NCI-H2227 treated with DMSO at 0.1 percent for 48 hours (cell line): ENCODE data around the gene GMDS.

Source experiments
- DNase-seq: peaks from one replicate; lab custom pipeline; 2025; lab: John Stamatoyannopoulos, UW

GMDS gene

DNA sequence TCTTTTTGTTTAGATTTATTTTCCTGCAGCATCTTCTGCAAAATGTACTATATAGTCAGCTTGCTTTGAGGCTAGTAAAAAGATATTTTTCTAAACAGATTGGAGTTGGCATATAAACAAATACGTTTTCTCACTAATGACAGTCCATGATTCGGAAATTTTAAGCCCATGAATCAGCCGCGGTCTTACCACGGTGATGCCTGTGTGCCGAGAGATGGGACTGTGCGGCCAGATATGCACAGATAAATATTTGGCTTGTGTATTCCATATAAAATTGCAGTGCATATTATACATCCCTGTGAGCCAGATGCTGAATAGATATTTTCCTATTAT, 632.5 kb downstream of the GMDS start:
- DNase-seq = no peak

DNA sequence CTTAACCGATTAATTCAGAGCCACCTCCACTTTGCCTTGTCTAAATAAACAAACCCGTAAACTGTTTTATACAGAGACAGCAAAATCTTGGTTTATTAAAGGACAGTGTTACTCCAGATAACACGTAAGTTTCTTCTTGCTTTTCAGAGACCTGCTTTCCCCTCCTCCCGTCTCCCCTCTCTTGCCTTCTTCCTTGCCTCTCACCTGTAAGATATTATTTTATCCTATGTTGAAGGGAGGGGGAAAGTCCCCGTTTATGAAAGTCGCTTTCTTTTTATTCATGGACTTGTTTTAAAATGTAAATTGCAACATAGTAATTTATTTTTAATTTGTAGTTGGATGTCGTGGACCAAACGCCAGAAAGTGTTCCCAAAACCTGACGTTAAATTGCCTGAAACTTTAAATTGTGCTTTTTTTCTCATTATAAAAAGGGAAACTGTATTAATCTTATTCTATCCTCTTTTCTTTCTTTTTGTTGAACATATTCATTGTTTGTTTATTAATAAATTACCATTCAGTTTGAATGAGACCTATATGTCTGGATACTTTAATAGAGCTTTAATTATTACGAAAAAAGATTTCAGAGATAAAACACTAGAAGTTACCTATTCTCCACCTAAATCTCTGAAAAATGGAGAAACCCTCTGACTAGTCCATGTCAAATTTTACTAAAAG, 633.0 kb downstream of the GMDS start:
- DNase-seq = no peak

DNA sequence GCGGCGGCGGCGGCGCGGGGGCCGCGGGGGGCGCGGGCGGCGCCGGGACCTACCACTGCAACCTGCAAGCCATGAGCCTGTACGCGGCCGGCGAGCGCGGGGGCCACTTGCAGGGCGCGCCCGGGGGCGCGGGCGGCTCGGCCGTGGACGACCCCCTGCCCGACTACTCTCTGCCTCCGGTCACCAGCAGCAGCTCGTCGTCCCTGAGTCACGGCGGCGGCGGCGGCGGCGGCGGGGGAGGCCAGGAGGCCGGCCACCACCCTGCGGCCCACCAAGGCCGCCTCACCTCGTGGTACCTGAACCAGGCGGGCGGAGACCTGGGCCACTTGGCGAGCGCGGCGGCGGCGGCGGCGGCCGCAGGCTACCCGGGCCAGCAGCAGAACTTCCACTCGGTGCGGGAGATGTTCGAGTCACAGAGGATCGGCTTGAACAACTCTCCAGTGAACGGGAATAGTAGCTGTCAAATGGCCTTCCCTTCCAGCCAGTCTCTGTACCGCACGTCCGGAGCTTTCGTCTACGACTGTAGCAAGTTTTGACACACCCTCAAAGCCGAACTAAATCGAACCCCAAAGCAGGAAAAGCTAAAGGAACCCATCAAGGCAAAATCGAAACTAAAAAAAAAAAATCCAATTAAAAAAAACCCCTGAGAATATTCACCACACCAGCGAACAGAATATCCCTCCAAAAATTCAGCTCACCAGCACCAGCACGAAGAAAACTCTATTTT, 633.7 kb downstream of the GMDS start:
- no peak for DNase-seq

DNA sequence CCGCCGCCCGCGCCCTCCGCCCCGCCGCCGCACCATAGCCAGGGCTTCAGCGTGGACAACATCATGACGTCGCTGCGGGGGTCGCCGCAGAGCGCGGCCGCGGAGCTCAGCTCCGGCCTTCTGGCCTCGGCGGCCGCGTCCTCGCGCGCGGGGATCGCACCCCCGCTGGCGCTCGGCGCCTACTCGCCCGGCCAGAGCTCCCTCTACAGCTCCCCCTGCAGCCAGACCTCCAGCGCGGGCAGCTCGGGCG, 634.2 kb downstream of the GMDS start:
- DNase-seq = no peak

DNA sequence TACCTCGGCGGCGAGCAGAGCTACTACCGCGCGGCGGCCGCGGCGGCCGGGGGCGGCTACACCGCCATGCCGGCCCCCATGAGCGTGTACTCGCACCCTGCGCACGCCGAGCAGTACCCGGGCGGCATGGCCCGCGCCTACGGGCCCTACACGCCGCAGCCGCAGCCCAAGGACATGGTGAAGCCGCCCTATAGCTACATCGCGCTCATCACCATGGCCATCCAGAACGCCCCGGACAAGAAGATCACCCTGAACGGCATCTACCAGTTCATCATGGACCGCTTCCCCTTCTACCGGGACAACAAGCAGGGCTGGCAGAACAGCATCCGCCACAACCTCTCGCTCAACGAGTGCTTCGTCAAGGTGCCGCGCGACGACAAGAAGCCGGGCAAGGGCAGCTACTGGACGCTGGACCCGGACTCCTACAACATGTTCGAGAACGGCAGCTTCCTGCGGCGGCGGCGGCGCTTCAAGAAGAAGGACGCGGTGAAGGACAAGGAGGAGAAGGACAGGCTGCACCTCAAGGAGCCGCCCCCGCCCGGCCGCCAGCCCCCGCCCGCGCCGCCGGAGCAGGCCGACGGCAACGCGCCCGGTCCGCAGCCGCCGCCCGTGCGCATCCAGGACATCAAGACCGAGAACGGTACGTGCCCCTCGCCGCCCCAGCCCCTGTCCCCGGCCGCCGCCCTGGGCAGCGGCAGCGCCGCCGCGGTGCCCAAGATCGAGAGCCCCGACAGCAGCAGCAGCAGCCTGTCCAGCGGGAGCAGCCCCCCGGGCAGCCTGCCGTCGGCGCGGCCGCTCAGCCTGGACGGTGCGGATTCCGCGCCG, 634.7 kb downstream of the GMDS start:
- DNase-seq = no peak

DNA sequence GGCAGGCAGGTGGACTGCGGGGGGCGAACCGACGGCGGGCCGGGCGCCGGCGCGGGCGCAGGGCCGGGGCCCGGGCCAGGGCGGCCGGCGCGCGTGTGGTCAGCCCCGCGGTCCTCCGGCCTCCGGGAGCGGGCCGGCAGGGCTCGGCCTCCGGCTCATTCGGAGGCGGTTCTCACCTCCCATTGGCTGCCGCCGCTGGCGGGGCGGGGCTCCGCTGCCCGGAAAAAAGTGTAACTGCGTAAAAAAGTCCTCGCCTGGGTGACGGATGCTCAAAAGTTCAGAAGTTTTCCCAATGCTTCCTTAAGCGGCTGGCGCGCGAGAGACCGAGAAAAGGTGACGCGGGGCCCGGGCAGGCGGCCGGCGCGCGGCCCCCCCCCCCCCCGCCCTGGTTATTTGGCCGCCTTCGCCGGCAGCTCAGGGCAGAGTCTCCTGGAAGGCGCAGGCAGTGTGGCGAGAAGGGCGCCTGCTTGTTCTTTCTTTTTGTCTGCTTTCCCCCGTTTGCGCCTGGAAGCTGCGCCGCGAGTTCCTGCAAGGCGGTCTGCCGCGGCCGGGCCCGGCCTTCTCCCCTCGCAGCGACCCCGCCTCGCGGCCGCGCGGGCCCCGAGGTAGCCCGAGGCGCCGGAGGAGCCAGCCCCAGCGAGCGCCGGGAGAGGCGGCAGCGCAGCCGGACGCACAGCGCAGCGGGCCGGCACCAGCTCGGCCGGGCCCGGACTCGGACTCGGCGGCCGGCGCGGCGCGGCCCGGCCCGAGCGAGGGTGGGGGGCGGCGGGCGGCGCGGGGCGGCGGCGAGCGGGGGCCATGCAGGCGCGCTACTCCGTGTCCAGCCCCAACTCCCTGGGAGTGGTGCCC, 635.5 kb downstream of the GMDS start, which contains the start of gene FOXC1:
TSS of gene FOXC1 (plus strand) at position 268 of the 849 bp plus-strand sequence. CDS start at position 799, 531 bp downstream.
- no peak for DNase-seq

DNA sequence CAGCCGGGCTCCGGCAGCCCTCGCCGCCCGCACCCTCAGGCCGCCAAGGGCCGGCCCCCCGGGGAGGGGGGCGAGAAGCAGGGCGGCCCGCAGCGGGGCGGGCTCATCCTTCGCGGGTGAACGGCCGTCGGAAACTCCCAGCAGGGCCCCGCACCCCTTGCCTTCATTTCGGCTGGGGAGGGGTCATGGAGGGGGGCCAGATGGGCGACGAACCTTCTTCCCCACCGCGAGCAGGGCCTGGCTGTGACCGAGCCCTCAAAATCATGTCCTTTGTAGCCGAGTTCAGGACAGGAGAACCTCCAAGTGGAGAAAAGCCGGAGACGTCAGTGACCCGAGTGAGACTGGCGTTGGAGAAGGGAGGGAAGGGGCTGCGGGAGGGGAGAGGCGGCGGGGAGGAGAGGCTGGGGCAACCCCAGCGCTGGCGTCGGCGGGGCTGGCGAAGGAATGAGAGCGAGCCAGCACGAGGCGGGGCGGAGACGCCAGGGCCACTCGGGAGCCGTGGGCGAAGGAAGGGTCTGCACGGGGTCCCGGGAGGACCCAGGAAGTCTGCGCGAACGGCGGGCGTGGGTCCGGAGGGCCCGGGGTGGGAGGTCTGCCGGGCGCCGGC, 636.3 kb downstream of the GMDS start:
- DNase-seq = no peak

DNA sequence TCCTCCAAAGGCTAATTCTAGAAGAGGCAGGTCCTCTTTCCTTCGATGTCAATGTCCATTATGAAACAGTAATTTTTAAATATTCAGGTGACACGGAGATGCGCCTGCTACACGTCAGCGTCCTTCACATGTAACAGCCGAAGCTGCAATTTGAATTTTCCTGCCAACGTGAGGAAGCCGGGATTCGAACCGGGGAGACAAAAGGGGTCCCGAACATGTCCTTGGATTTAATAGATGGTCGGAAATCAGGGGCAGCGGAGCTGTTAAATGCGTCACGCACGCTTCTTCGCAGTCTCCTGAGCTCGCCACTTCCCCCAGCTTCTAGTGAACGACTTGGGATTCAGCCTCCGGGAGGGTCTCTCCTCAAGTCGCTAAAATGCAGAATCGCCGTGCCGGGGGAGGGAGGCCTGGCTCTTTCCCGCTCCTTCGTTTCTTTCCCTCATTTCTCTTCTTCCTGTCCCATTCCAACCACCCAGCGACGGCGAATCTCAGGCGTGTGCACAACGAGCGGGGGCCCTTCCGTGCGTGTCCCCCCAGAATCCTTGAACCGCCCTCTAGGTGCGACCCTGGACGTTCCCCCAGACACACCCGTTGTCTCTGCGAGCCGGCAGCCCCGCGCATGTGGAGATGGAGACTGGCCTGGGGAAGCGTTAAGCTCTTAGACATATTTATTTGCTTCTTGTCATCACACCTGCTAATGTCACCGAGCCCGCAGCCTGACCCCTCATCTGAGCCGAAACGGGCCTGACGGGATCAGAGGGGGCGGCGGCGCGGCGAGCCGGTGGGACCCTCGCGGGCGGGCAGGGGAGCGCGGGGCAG, 637.0 kb downstream of the GMDS start:
- DNase-seq = no peak

DNA sequence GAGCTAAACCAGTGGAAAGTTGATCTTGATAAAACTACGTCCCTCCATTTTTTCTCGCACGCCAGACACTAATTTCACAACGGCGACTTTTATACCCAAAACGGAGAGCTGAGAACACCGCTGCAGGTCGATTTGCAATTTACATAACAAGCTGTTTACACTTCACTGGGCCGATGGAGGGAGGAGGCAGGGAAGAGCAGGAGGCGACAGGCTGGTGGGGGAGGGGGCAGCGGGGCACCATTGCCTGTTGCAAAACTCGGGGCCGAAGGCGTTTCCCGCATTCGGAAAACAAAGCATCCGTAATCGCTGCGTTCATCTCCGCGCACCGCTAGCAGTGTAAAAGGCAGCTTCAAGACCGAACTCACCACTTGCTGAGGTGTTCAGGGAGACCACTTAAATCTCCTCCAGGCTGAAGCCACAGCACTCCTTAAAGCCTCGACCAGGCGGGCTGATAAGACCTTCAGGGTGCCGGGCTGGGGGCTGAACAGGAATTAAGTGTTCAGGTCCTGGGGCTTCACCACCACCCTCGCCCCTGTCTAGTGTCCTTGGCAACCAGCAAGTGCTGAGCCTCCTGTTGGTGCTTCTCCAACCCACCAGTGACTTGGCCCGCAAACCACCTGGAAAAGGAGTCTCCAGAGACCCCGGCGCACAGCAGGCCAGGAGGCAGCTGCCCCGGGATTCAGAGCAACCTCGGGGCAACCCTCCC, 637.7 kb downstream of the GMDS start:
- DNase-seq = no peak

DNA sequence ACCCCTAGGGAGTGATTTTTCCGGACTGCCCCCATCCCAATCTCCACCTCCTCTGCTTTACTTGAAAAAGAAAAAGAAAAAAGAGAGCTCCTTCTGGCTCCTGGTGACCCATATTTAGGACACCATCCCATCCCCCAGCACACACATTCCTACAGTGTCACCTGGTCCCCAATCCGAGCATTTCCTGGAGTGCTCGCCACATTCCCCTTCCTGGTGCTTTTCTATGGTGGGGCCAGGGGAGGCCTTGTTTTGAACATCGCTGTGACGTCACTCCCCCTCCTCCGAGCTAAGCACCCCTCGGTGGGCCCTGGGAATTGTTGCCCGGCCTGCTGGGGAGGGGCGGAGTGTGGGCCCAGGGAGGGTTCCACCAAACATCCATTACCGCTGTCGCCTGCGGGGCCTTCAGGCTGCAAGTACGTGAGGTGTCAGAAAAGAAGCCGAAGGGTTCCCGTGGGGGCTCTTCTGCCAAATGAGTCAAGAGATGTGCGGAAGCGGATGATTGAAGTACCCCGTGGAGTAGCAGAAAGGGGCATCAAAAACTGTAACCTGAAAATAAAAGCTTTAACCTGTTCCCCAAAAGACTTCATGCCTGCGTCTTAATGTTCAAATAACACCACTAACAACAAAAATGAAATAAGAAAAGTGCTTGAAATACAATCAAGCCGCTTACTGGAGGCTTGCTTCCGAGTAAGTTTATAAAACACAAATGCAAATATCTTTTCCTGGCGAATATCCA, 638.5 kb downstream of the GMDS start:
- DNase-seq = no peak

DNA sequence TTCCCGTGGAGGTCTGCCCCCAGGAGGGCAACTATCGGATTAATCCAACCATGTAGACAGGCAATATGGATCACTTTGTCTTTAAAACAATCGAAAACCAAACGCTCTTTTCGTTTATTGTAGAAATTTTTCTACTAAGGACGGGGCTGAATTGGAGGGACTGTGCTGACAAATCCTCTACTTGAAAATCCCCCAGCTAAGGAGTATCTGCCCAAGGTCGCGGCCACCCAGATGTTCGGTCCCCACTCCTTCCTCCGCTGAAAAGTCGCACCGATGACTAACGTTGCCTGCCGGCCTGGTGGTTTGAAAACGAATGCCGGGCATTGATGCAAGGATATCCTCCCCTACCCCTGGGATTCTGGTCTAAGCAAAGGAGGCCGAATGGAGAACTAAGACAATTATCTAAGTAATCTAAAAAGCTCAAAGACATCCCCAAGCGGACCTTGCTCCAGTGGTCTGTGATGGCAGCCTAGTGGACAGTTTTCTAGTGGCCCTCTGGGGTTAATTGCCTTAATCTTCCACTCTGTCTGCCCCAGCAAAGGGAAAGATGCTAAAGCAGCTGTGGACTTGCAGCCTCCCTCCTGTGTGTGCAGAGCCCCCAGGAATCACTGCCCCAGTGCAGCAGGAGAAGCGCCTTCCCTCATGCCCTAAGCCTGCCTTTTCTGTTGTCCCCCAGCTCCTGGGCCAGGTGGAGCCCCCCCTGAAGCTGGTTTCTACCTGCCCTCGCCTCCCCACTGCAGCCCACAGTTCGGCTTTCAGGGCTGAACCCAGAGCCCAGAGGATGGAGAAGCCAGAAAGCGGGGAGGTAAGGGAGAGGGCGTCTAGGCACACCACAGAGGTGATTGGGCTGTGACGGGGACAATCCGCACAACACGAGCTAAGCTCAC, 639.3 kb downstream of the GMDS start:
- no peak for DNase-seq

DNA sequence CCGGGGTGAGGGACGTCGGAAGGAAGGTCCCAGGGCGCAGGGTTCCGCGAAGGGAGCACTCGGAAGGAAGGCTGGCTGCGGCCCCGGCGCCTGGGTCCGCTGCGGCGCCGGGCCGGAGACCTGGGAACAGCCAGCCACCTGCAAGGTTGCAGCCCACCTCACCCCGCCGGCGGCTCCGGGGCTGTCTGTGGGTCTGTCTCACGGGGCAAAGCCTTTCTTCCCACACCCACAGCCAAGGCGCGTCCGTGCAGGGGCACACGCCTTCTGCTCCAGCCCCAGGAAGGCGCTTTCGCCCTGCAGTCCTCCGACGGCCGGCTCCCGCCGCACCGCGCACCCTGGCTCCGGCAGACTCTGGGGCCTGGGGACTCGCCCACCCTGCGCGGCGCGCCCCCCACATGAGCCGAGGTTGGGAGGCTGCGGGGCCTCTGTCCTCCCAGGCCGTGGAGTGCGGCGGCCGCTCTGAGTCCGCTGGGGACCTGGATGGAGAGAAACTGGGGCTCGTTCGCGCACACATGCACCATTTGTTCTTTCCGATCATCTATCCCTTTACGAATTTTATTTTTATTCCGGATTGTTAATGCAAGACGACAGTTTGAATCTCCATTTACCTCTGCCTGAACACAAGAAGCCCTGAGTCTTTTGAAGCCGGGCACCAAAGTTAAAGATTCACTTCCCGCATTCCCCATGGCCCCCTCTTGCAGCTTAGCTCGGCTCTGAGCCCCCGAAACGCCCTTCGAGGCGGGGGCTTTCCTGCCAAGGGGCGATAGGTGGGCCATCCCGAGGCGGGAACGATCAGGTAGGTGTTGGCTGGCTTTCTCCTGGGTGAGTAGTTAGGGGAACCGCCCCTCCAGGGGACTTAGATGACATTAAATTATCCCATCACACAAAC, 640.2 kb downstream of the GMDS start:
- DNase-seq = no peak

DNA sequence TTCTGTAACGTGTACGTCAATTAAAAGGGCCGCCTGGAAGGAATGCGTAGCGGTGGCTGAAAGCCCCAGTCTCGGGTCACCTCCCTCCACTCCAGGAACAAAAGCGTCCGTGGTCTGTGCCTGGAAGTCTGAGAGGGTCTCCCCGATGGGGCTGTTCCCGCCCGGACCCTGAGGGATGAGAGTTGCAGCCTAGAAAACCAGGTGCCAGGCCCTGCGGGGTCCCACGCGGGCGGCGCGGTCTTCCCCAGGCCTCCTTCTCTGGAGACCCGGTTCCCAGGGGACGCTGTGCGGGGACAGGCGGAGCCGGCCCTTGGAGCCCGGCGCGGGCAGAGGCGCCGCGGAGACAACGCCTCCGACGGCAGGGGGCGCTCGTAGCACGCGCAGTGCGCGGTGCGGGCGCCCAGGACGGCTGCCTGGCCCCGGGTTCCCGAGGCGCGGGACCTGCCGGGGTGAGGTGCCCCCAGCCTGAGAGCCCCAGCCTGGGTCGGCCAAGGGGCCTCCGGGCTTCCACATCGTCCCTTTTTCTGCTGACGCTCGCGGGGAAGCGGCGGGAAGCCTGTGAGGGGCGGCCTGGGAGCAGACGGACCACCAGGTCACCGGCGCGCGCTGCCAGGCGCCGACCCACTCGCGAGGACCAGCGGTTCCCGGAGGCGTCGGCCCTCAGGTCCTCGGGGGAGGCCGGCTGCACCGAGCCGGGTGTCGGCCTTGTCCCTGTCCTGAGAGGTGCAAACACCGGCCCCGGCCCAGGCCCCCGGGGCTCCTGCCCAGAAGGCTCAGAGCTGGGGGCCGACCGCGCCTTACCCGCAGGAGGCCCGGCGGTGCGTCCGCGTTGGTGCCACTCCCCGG, 641.0 kb downstream of the GMDS start:
- no peak for DNase-seq

DNA sequence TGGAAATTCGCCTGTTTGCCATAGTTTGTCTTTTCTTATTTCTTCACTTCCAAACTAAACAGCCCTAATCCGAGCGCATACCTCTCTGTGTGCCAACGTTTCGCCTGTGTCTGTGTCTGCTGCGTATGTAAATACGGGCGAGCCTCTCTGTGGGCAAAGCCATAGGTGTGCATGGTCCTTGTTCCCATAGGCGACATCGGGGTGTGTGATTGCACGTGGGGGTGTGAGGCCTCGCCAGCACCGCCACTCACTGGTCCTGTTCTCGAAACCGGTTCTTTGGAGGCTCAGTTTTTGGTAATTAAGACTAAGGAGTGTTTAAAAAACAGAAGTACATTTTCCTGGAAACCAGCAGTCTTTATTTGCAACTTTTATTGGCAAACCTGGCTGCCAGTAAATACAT, 641.7 kb downstream of the GMDS start:
- DNase-seq = no peak

DNA sequence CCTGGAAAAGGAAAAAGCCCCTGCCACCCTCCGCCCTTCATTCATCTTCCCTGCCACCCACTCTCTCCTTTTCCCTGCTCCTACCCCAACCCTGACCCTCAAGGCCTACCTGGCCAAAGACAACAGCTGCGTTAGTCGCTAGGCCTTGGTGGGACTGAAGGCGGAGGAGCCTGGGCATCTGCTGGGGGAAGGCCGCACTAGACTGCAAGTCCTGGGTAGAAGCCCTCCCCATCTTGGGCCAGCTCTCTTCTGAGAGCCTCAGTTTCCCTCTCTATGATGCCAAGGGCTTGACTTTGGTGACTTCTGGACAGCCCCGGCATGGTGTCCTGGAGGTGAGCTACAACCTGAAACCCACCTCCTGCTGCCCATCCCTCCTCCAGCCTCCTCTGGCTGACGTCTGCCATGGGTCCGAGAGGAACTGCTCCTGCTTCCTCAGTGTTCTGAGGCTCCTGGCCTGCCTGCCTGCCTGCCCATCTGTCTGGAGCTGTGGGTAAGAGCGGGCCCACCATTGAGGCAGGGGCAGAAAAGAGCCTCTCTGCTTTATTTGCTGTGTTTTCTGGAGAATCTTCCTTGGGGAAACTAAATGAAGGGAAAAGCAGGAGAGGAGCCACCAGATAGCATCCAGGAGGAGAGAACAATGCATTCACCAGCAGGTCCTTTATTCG, 643.2 kb downstream of the GMDS start:
- no peak for DNase-seq
